ENCODE measurements around the gene TOMM40. TPM values are rescaled to one million over a fixed set of nuclear protein-coding genes. Genes with fewer than 3 reads are reported as not detected.

Gene TOMM40
- total and polyA plus RNA-seq, 9 of the 15 experiments (the other 6 are each of a cell fraction or from before 2014, with no cell fraction given): 0.89 to 290 (median 160) TPM

DNA sequence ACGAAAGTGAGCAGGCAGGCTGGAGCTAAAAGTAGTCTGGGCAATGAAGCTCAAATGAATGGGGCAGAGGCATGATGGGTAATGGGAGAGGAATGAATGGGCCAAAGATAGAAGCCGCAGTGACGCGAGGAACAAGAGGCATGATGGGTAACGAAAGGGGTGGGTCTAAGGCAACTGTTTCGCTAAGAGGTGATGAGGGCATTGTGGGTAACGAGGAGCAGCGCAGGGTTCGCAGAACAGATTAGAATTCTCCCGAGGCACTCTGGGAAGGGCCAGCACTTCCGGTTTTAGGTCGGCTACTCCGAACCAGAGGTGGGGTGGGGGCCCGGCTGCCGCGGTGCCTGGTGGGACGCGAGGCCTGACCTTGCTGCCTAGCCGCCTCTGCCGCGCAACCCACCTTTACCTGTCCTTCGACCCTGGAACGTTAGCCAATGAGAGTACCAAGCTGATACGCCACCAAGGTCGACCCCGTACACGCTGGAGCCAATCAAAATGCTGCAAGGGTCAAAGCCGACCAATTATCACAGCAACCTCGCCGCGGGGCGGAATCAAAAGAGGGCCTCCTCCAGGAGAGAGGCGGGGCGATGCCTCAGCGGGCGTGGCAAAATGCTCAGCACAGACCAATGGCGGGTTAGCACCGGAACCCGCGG lies 563 bp upstream of the TOMM40 start:
- H2AFZ ChIP-seq (ENCODE audit: low read depth, low read length): peak overlapping the region; percentile 88
- TF ChIP-seq ASH1L (IDR thresholded peaks at IDR 0.05; ENCODE audit: borderline replicate concordance, low read depth, partially characterized antibody): peak; percentile 97
- peak; percentile 31; the same call in 1 of the 2 replicates for TF ChIP-seq RB1 (IDR thresholded peaks at IDR 0.05; ENCODE audit: low read depth)
- 0 out of 2 replicates have a peak, but pooled peaks have one; percentile 57 for TF ChIP-seq NCOA1 (IDR thresholded peaks at IDR 0.05; ENCODE audit: low read depth)
- TF ChIP-seq C11orf30 (IDR thresholded peaks at IDR 0.05; ENCODE audit: low read depth): peak; percentile 66
- TF ChIP-seq, protein P1, sequence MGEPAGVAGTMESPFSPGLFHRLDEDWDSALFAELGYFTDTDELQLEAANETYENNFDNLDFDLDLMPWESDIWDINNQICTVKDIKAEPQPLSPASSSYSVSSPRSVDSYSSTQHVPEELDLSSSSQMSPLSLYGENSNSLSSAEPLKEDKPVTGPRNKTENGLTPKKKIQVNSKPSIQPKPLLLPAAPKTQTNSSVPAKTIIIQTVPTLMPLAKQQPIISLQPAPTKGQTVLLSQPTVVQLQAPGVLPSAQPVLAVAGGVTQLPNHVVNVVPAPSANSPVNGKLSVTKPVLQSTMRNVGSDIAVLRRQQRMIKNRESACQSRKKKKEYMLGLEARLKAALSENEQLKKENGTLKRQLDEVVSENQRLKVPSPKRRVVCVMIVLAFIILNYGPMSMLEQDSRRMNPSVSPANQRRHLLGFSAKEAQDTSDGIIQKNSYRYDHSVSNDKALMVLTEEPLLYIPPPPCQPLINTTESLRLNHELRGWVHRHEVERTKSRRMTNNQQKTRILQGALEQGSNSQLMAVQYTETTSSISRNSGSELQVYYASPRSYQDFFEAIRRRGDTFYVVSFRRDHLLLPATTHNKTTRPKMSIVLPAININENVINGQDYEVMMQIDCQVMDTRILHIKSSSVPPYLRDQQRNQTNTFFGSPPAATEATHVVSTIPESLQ (CRISPR knock-in tag; IDR thresholded peaks at IDR 0.05): 0 out of 2 replicates have a peak, but pooled peaks have one; percentile 59
- 0 out of 4 replicates have a peak, but pooled peaks of 1 of the 2 experiments have one; percentile 9 for TF ChIP-seq TBL1XR1 (IDR thresholded peaks at IDR 0.05; ENCODE audit: low read length in 2 of 2)
- TF ChIP-seq HNRNPUL1 (IDR thresholded peaks at IDR 0.05; ENCODE audit: low read length): no peak
- peak; percentile 71; the same call in 1 of the 2 replicates for TF ChIP-seq HDGF (IDR thresholded peaks at IDR 0.05)
- TF ChIP-seq, protein P2, sequence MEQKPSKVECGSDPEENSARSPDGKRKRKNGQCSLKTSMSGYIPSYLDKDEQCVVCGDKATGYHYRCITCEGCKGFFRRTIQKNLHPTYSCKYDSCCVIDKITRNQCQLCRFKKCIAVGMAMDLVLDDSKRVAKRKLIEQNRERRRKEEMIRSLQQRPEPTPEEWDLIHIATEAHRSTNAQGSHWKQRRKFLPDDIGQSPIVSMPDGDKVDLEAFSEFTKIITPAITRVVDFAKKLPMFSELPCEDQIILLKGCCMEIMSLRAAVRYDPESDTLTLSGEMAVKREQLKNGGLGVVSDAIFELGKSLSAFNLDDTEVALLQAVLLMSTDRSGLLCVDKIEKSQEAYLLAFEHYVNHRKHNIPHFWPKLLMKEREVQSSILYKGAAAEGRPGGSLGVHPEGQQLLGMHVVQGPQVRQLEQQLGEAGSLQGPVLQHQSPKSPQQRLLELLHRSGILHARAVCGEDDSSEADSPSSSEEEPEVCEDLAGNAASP (IDR thresholded peaks at IDR 0.05): no peak
- TF ChIP-seq, protein P3, sequence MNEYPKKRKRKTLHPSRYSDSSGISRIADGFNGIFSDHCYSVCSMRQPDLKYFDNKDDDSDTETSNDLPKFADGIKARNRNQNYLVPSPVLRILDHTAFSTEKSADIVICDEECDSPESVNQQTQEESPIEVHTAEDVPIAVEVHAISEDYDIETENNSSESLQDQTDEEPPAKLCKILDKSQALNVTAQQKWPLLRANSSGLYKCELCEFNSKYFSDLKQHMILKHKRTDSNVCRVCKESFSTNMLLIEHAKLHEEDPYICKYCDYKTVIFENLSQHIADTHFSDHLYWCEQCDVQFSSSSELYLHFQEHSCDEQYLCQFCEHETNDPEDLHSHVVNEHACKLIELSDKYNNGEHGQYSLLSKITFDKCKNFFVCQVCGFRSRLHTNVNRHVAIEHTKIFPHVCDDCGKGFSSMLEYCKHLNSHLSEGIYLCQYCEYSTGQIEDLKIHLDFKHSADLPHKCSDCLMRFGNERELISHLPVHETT (CRISPR knock-in tag; conservative IDR thresholded peaks at IDR 0.05 in 1 of 2, IDR thresholded peaks at IDR 0.05 in 1 of 2): peak in 1 of 2 experiments; percentile 93; a peak in 2 of 4 replicates
- TF ChIP-seq ZBTB17 (CRISPR knock-in tag; IDR thresholded peaks at IDR 0.05): no peak
- peak; percentile 73; the same call in 1 of the 2 replicates for TF ChIP-seq POLR2AphosphoS2 (IDR thresholded peaks at IDR 0.05; ENCODE audit: low read length)
- TF ChIP-seq LEF1 (IDR thresholded peaks at IDR 0.05): peak; percentile 10; the same call in 1 of the 2 replicates
- TF ChIP-seq ZNF764 (CRISPR knock-in tag; IDR thresholded peaks at IDR 0.05; ENCODE audit: low read depth): no peak
- no peak for TF ChIP-seq FOXK1 (CRISPR knock-in tag; IDR thresholded peaks at IDR 0.05; ENCODE audit: borderline replicate concordance)
- TF ChIP-seq CREBBP (IDR thresholded peaks at IDR 0.05; ENCODE audit: low read depth, low read length): no peak
- peak; percentile 72 for TF ChIP-seq DPF2 (IDR thresholded peaks at IDR 0.05)

More for the DNA sequence above, 563 bp upstream of the TOMM40 start:
- no peaks in the 10 kb centered on the region for H3K9me1 ChIP-seq (ENCODE audit: control insufficient read depth, insufficient read depth, low read length)
- peak overlapping the region; percentile 81 to 88; a peak in 3 of 4 replicates for H3K9ac ChIP-seq (ENCODE audit: insufficient read depth in 1 of 2, low read depth in 2 of 2, low read length in 2 of 2)
- no peaks in the 10 kb centered on the region; the same call in 1 of the 2 replicates for H3K9me3 ChIP-seq (replicated peaks; ENCODE audit: control insufficient read depth, insufficient read depth, low read depth, low read length)
- peaks cover 43% of the 10 kb centered on the region for H3K79me2 ChIP-seq (ENCODE audit: control insufficient read depth, insufficient read depth, low read length)
- POLR2A ChIA-PET: interaction anchor here (0.5 to 1.8 kb wide), 21 partner anchors 9 to 549 kb away, joined by 3 to 9 read pairs (median 4); partner anchors contain the start of genes APOE and NECTIN2
- peak overlapping the region; percentile 46 for H3K4me3 ChIP-seq
- no TSS peak for BruUV-seq (replicated peaks)
- H3K36me3 ChIP-seq (ENCODE audit: control insufficient read depth, insufficient read depth, low read length): peaks cover 52% of the 10 kb centered on the region
- peak overlapping the region; percentile 94 for H3K4me2 ChIP-seq (ENCODE audit: insufficient read depth, low read length)
- H3K4me1 ChIP-seq (replicated peaks in 1 of 2; ENCODE audit: control insufficient read depth in 2 of 2, insufficient read depth in 2 of 2, low read length in 2 of 2): peaks cover 17 to 33% of the 10 kb centered on the region in 2 experiments
- DNase-seq (ENCODE audit: extremely low read depth in 1 of 4, low spot score in 3 of 4): peak; percentile 93 to 100 (median 96)
- under 1% methylated on average over 39 of the region's 40 CpGs for WGBS (ENCODE audit: insufficient coverage, low coverage, missing lambda C conversion rate)
- H3K27ac ChIP-seq (ENCODE audit: extremely low read depth, low read depth, low read length): peak overlapping the region; percentile 96
- intact Hi-C loops (cut with micrococcal nuclease): loop anchor here (2.0 kb wide), 2 partner anchors 24 to 46 kb away; partner anchors contain the start of gene APOC1
- ATAC-seq: peak; percentile 93
- no peaks in the 10 kb centered on the region for H3K27me3 ChIP-seq (ENCODE audit: control insufficient read depth in 2 of 2, insufficient read depth in 2 of 2, low read length in 2 of 2)
- CTCF ChIA-PET (ENCODE audit: low intra/inter-chr PET ratio): no interaction called here
- in situ Hi-C loops (cut with MboI): loop anchor here (10.0 kb wide), 1 partner anchor 164 kb away; no protein-coding TSS in a partner anchor
- H4K20me1 ChIP-seq (replicated peaks; ENCODE audit: control insufficient read depth, insufficient read depth, low read length): peaks cover 6% of the 10 kb centered on the region; the same call in 1 of the 2 replicates
- FAIRE-seq: peak; percentile 100

All from K562 (cell line).